Endodermal cell (in vitro differentiated cells): ENCODE data around the gene SLC12A2. TPM values are rescaled to one million over a fixed set of nuclear protein-coding genes. Genes with fewer than 3 reads are reported as not detected.

Source experiments
- DNase-seq: peaks from one replicate; pipeline ENCODE4 v3.0.0-alpha.2; 2017
- H3K27ac ChIP-seq: 2 replicates; pipeline ENCODE4 v1.5.1; 2013; ENCODE audit warnings: mild to moderate bottlenecking, low read depth, low read length, moderate library complexity
- H3K27me3 ChIP-seq: 2 replicates; pipeline ENCODE4 v1.6.1; 2013; ENCODE audit warnings: mild to moderate bottlenecking, low read length, moderate library complexity; ENCODE audit not compliant: insufficient read depth, control insufficient read depth, poor library complexity, severe bottlenecking
- H3K36me3 ChIP-seq: 2 replicates; pipeline ENCODE4 v1.7.0; 2013; ENCODE audit warnings: mild to moderate bottlenecking, low read length, moderate library complexity; ENCODE audit not compliant: control insufficient read depth, insufficient read depth
- H3K4me1 ChIP-seq: one replicate; pipeline ENCODE4 v1.7.0; 2013; ENCODE audit warnings: low read length; ENCODE audit not compliant: control insufficient read depth, insufficient read depth
- H3K4me3 ChIP-seq: 2 replicates; pipeline ENCODE4 v1.5.1; 2013; ENCODE audit warnings: mild to moderate bottlenecking, low read length, moderate library complexity
- H3K9ac ChIP-seq: 2 replicates; pipeline ENCODE4 v1.6.1; 2013; ENCODE audit warnings: mild to moderate bottlenecking, low read length, moderate library complexity; ENCODE audit not compliant: poor library complexity, severe bottlenecking; ENCODE audit errors: extremely low read depth
- H3K9me3 ChIP-seq: 2 replicates; pipeline ENCODE4 v1.6.1; 2013; ENCODE audit warnings: mild to moderate bottlenecking, low read length, moderate library complexity; ENCODE audit not compliant: control insufficient read depth
- H3K27ac Mint-ChIP-seq: 2 replicates; pipeline ENCODE4 v1.8.0; 2020; ENCODE audit warnings: mixed read lengths
- H3K27me3 Mint-ChIP-seq: 2 replicates; pipeline ENCODE4 v1.8.0; 2021; ENCODE audit warnings: mild to moderate bottlenecking, mixed read lengths; ENCODE audit not compliant: insufficient read depth
- H3K36me3 Mint-ChIP-seq: 2 replicates; pipeline ENCODE4 v1.8.0; 2020; ENCODE audit warnings: low read depth, mixed read lengths
- H3K4me1 Mint-ChIP-seq: 2 replicates; pipeline ENCODE4 v1.8.0; 2020; ENCODE audit warnings: mixed read lengths
- H3K4me3 Mint-ChIP-seq: 2 replicates; pipeline ENCODE4 v1.8.0; 2020; ENCODE audit warnings: mild to moderate bottlenecking, moderate library complexity, mixed read lengths
- H3K9me3 Mint-ChIP-seq: 2 replicates; pipeline ENCODE4 v1.8.0; 2020; ENCODE audit warnings: mild to moderate bottlenecking, mixed read lengths
- WGBS, 2 experiments: methylation state at CpG; one replicate each; pipeline versions ENCODE4 v1.1.5 to v1.1.7; 2013; ENCODE audit warnings: missing lambda C conversion rate in 2 of 2, mixed read lengths in 1 of 2; ENCODE audit not compliant: insufficient coverage in 1 of 2, insufficient read length in 1 of 2; 5-methylcytosine and 5-hydroxymethylcytosine counted together
- total RNA-seq, 2 donors: library from RNA; stranded (reverse); fragmentation: NEBNext Ultra II Directional in 1 of 2; extraction: Animal tissue kit (Norgen Biotek cat#: 25700) in 1 of 2; gene quantifications; 2 replicates in 1 of 2; 3 replicates in 1 of 2; pipeline ENCODE4 v1.2.1, GENCODE V29; 2021
- TF ChIP-seq, protein P1 (sequence below): fragments of 200-600 bp; sonication (generic); conservative IDR thresholded peaks from 2 replicates; pipeline ENCODE4 v1.5.0; 2021; ENCODE audit warnings: antibody characterized with exemption, mild to moderate bottlenecking

SLC12A2 gene
- total RNA-seq, 2 donors from 2014 or later = 16.7 to 25.1 TPM

DNA sequence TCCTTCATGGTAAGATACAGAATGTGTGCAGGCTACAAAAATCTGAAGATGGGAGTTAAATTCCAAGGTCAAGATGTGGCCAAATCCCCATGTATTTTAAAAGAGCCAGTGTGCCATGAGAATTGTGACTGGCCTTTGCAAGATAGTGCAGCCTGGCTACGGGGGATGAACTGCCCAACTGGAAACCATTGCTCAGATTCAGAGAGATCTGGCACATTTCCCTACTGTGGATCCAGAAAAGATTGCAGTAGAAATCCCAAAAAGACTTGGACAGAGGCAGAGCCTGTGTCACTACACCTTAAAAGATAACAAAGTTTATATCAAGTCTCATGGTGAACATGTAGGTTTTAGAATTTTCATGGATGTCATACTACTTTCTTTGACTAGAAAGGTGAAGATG is 26.2 kb downstream of the SLC12A2 start:
- H3K4me3 ChIP-seq = no peak overlapping the region
- TF ChIP-seq, protein P1, sequence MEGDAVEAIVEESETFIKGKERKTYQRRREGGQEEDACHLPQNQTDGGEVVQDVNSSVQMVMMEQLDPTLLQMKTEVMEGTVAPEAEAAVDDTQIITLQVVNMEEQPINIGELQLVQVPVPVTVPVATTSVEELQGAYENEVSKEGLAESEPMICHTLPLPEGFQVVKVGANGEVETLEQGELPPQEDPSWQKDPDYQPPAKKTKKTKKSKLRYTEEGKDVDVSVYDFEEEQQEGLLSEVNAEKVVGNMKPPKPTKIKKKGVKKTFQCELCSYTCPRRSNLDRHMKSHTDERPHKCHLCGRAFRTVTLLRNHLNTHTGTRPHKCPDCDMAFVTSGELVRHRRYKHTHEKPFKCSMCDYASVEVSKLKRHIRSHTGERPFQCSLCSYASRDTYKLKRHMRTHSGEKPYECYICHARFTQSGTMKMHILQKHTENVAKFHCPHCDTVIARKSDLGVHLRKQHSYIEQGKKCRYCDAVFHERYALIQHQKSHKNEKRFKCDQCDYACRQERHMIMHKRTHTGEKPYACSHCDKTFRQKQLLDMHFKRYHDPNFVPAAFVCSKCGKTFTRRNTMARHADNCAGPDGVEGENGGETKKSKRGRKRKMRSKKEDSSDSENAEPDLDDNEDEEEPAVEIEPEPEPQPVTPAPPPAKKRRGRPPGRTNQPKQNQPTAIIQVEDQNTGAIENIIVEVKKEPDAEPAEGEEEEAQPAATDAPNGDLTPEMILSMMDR = no peak

DNA sequence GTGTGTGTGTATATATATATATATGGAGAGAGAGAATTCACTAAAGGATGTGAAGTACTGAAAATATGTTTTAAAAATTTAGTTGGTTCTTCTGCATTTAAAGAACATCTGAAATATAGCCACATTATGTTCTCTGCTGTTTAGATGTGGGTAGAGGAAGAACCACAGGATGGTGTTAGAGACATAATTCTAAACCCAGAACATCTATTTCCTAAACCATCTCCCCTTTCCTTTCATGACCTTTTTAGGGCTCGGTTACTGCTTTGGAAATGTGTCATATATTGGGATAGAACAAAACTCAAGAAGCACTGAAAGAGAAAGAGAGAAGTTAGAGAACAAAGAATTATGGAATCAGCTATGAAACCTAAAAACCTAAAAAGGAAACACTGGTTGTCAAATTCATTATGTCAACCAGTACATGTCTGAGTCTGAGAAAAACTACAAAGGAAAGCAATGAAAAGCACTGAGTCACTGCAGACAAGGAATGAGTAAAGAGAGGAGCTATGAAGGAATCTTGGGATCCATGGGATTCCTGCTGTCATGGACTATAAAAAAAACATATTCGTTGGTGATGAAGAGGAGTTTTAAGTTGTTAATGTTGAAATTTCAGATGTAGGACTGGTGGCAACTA is 28.4 kb downstream of the SLC12A2 start:
- H3K27ac Mint-ChIP-seq = no peak overlapping the region
- 64 to 89% methylated on average over 2 of the region's 2 CpGs for WGBS, 2 experiments

More for the DNA sequence above, 26.2 kb downstream of the SLC12A2 start:
- no peak overlapping the region for H3K27ac Mint-ChIP-seq
- no peak overlapping the region for H3K4me3 Mint-ChIP-seq
- H3K9me3 ChIP-seq = peaks cover 4% of the 10 kb centered on the region
- H3K4me1 Mint-ChIP-seq = peaks cover 7% of the 10 kb centered on the region
- no peak for DNase-seq
- H3K27ac ChIP-seq = no peak overlapping the region
- H3K36me3 Mint-ChIP-seq = peaks cover 4% of the 10 kb centered on the region
- 96 to 100% methylated on average over 1 of the region's 1 CpG for WGBS, 2 experiments
- no peaks in the 10 kb centered on the region for H3K27me3 ChIP-seq
- H3K27me3 Mint-ChIP-seq = no peaks in the 10 kb centered on the region
- no peak overlapping the region for H3K9ac ChIP-seq
- H3K4me1 ChIP-seq = no peaks in the 10 kb centered on the region
- H3K9me3 Mint-ChIP-seq = no peaks in the 10 kb centered on the region
- H3K36me3 ChIP-seq = peaks cover 13% of the 10 kb centered on the region

DNA sequence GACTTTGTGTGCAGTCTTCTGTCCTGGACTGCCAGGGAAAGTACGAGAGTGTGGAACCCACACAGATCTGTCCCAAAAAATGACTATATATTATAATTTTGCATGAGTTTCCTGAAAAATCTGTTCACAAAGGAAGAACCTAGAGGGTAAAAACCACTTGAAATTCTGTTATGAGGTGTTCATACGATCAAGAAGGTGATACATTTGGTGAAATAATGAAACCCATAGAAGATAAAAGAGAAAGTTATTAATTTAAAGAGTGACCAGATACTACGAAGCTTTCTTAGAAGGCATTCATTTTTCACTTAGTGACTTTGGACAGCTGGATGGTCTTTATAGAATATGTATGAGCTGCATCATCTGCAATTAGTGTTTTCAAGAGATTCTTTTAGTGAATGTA is 32.9 kb downstream of the SLC12A2 start:
- no peak overlapping the region for H3K4me3 ChIP-seq
- H3K4me1 Mint-ChIP-seq = no peaks in the 10 kb centered on the region
- H3K4me1 ChIP-seq = no peaks in the 10 kb centered on the region
- H3K9ac ChIP-seq = no peak overlapping the region
- H3K36me3 Mint-ChIP-seq = peaks cover 46% of the 10 kb centered on the region
- no peak overlapping the region for H3K4me3 Mint-ChIP-seq
- no peak overlapping the region for H3K27ac Mint-ChIP-seq
- 90 to 94% methylated on average over 2 to 3 of the region's 3 CpGs for WGBS, 2 experiments
- no peak overlapping the region for H3K27ac ChIP-seq
- H3K9me3 ChIP-seq = peaks cover 20% of the 10 kb centered on the region
- no peak for DNase-seq
- TF ChIP-seq, protein P1 = no peak
- peaks cover 42% of the 10 kb centered on the region for H3K36me3 ChIP-seq
- H3K9me3 Mint-ChIP-seq = peaks cover 16% of the 10 kb centered on the region
- H3K27me3 Mint-ChIP-seq = no peaks in the 10 kb centered on the region
- H3K27me3 ChIP-seq = no peaks in the 10 kb centered on the region

More for the DNA sequence above, 28.4 kb downstream of the SLC12A2 start:
- no peaks in the 10 kb centered on the region for H3K27me3 ChIP-seq
- Mint-ChIP-seq H3K36me3 (peaks cover 20% of the 10 kb centered on the region), H3K4me3 (no peak overlapping the region), H3K9me3 (no peaks in the 10 kb centered on the region), H3K4me1 (no peaks in the 10 kb centered on the region), H3K27me3 (no peaks in the 10 kb centered on the region)
- no peak overlapping the region for H3K27ac ChIP-seq
- H3K36me3 ChIP-seq = peaks cover 27% of the 10 kb centered on the region
- DNase-seq = no peak
- H3K4me1 ChIP-seq = no peaks in the 10 kb centered on the region
- TF ChIP-seq, protein P1 = no peak
- H3K9me3 ChIP-seq = peaks cover 4% of the 10 kb centered on the region
- no peak overlapping the region for H3K4me3 ChIP-seq
- no peak overlapping the region for H3K9ac ChIP-seq
